Trophoblast cell (in vitro differentiated cells and primary cell): ENCODE data around the gene CPNE4.

Experiments used
- DNase-seq, 2 donors: peaks; one replicate each; pipeline ENCODE4 v3.0.0-alpha.2; 2016
- H2AFZ ChIP-seq: 2 replicates; pipeline ENCODE4 v1.6.1; 2013; ENCODE audit warnings: low read length, moderate library complexity, mild to moderate bottlenecking; ENCODE audit not compliant: insufficient read depth, poor library complexity
- H2AK5ac ChIP-seq: 2 replicates; pipeline ENCODE4 v1.6.1; 2013; ENCODE audit warnings: mild to moderate bottlenecking, low read length
- H2BK120ac ChIP-seq: 2 replicates; pipeline ENCODE4 v1.6.1; 2013; ENCODE audit warnings: low read length, mild to moderate bottlenecking, moderate library complexity; ENCODE audit not compliant: insufficient read depth, poor library complexity
- H2BK12ac ChIP-seq: 2 replicates; pipeline ENCODE4 v1.6.1; 2013; ENCODE audit warnings: mild to moderate bottlenecking, low read length, moderate library complexity
- H2BK5ac ChIP-seq: 2 replicates; pipeline ENCODE4 v1.6.1; 2013; ENCODE audit warnings: low read length, low read depth, moderate library complexity, mild to moderate bottlenecking; ENCODE audit not compliant: poor library complexity
- H3K14ac ChIP-seq: 2 replicates; pipeline ENCODE4 v1.6.1; 2013; ENCODE audit warnings: mild to moderate bottlenecking, low read length
- H3K18ac ChIP-seq: 2 replicates; pipeline ENCODE4 v1.6.1; 2013; ENCODE audit warnings: mild to moderate bottlenecking, low read length
- H3K23ac ChIP-seq: 2 replicates; pipeline ENCODE4 v1.6.1; 2013; ENCODE audit warnings: low read length
- H3K27ac ChIP-seq: 2 replicates; pipeline ENCODE4 v1.5.1; 2013; ENCODE audit warnings: low read depth, mild to moderate bottlenecking, inconsistent platforms, low read length, moderate library complexity
- H3K27me3 ChIP-seq: 2 replicates; pipeline ENCODE4 v1.6.1; 2013; ENCODE audit warnings: inconsistent platforms, mild to moderate bottlenecking, low read length, moderate library complexity; ENCODE audit not compliant: insufficient read depth
- H3K36me3 ChIP-seq, 2 experiments: 1 replicate in 1 of 2; 2 replicates in 1 of 2; pipeline ENCODE4 v1.6.1; 2013; ENCODE audit warnings: low read length in 2 of 2, mild to moderate bottlenecking in 2 of 2, moderate library complexity in 1 of 2; ENCODE audit not compliant: insufficient read depth in 2 of 2, control insufficient read depth in 1 of 2
- H3K4ac ChIP-seq: 2 replicates; pipeline ENCODE4 v1.6.1; 2013; ENCODE audit warnings: low read depth, mild to moderate bottlenecking, low read length, moderate library complexity
- H3K4me1 ChIP-seq, 2 experiments: 1 replicate in 1 of 2; 2 replicates in 1 of 2; pipeline ENCODE4 v1.6.1; 2013; ENCODE audit warnings: low read length in 2 of 2, mild to moderate bottlenecking in 2 of 2, moderate library complexity in 1 of 2; ENCODE audit not compliant: insufficient read depth in 2 of 2, control insufficient read depth in 1 of 2
- H3K4me2 ChIP-seq: 2 replicates; pipeline ENCODE4 v1.6.1; 2013; ENCODE audit warnings: inconsistent platforms, mild to moderate bottlenecking, low read length, moderate library complexity
- H3K4me3 ChIP-seq: 2 replicates; pipeline ENCODE4 v1.5.1; 2013; ENCODE audit warnings: mild to moderate bottlenecking, low read depth, low read length, inconsistent platforms
- H3K79me1 ChIP-seq: one replicate; pipeline ENCODE4 v1.6.1; 2013; ENCODE audit warnings: low read length
- H3K79me2 ChIP-seq: 2 replicates; pipeline ENCODE4 v1.6.1; 2013; ENCODE audit warnings: low read length, mild to moderate bottlenecking; ENCODE audit not compliant: control insufficient read depth, insufficient read depth, poor library complexity
- H3K9ac ChIP-seq: 2 replicates; pipeline ENCODE4 v1.6.1; 2013; ENCODE audit warnings: mild to moderate bottlenecking, low read length
- H3K9me3 ChIP-seq: 2 replicates; pipeline ENCODE4 v1.6.1; 2013; ENCODE audit warnings: low read depth, mild to moderate bottlenecking, control low read depth, inconsistent platforms, low read length; ENCODE audit not compliant: insufficient read depth
- H4K12ac ChIP-seq: 2 replicates; pipeline ENCODE4 v1.6.1; 2013; ENCODE audit warnings: low read depth, mild to moderate bottlenecking, low read length, moderate library complexity
- H4K8ac ChIP-seq: 2 replicates; pipeline ENCODE4 v1.6.1; 2013; ENCODE audit warnings: low read depth, mild to moderate bottlenecking, low read length, moderate library complexity
- H4K91ac ChIP-seq: one replicate; pipeline ENCODE4 v1.6.1; 2013; ENCODE audit warnings: low read depth, mild to moderate bottlenecking, low read length, moderate library complexity
- WGBS: extraction: QIAGEN DNeasy Blood & Tissue Kit; methylation state at CpG from one replicate; pipeline ENCODE4 v1.1.7; 2013; ENCODE audit warnings: missing lambda C conversion rate; ENCODE audit not compliant: insufficient read length, insufficient coverage; ENCODE audit errors: extremely low coverage; 5-methylcytosine and 5-hydroxymethylcytosine counted together

Gene CPNE4

DNA sequence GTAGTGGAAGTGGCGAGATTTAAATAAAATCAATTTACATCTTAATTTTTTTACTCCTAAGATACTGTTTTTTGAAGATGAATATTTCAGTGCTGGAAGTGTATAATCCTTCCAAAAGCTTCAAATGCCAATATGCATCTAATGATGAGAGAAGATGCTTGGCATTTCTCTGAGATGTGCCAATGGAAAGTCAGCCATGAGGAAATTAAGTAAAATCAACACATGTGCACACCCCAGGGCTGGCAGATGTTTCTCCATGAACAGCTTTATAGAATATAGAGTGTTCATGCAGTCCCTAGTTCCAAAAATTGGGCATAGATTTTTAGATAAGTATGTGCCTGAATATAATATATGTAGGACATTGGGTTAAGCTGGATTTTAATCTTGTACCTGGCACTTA, 90.1 kb downstream of the CPNE4 start:
- Histone ChIP-seq H3K14ac (no peak overlapping the region), H3K27ac (no peak overlapping the region), H2AFZ (no peak overlapping the region), H2BK12ac (no peak overlapping the region), H3K79me1 (no peaks in the 10 kb centered on the region), H3K9me3 (no peaks in the 10 kb centered on the region), H3K4me2 (no peak overlapping the region), H3K4me1 (no peaks in the 10 kb centered on the region), H3K27me3 (no peaks in the 10 kb centered on the region), H3K4ac (no peak overlapping the region), H2BK5ac (no peak overlapping the region), H4K12ac (no peak overlapping the region), H3K23ac (no peak overlapping the region), H2BK120ac (no peak overlapping the region), H3K4me3 (no peak overlapping the region), H3K79me2 (no peaks in the 10 kb centered on the region), H4K91ac (no peak overlapping the region), H2AK5ac (no peak overlapping the region), H3K9ac (no peak overlapping the region), H3K36me3 (no peaks in the 10 kb centered on the region), H3K18ac (no peak overlapping the region), H4K8ac (no peak overlapping the region)
- WGBS: no CpG with 5 or more reads among the region's 1 CpG
- DNase-seq: no peak

DNA sequence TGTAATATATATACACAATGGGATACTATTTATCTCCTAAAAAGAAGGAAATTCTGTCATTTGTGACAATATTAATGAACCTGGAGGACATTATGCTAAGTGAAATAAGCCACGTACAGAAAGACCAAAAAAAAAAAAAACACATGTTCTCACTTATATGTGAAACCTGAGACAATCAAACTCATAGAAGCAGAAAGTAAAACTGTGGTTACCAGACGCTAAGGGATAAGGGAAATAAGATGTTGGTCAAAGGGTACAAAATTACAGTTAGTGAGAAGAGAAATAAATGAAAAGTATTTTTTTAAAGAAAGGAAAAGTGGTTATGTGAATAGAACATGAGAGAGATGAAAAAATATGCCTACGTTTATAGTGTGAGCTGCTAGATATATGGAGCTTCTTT, 101.1 kb downstream of the CPNE4 start:
- Histone ChIP-seq H2BK12ac (no peak overlapping the region), H3K9ac (no peak overlapping the region), H3K4me1 (no peaks in the 10 kb centered on the region), H3K4me2 (no peak overlapping the region), H2AFZ (no peak overlapping the region), H3K79me1 (no peaks in the 10 kb centered on the region), H4K91ac (no peak overlapping the region), H2BK120ac (no peak overlapping the region), H4K12ac (no peak overlapping the region), H4K8ac (no peak overlapping the region), H3K36me3 (no peaks in the 10 kb centered on the region), H3K23ac (no peak overlapping the region), H3K4me3 (no peak overlapping the region), H2BK5ac (no peak overlapping the region), H3K27me3 (no peaks in the 10 kb centered on the region), H3K18ac (no peak overlapping the region), H2AK5ac (no peak overlapping the region), H3K9me3 (no peaks in the 10 kb centered on the region), H3K4ac (no peak overlapping the region), H3K14ac (no peak overlapping the region), H3K27ac (no peak overlapping the region), H3K79me2 (no peaks in the 10 kb centered on the region)
- no peak for DNase-seq
- 100% methylated on average over 1 of the region's 3 CpGs for WGBS

DNA sequence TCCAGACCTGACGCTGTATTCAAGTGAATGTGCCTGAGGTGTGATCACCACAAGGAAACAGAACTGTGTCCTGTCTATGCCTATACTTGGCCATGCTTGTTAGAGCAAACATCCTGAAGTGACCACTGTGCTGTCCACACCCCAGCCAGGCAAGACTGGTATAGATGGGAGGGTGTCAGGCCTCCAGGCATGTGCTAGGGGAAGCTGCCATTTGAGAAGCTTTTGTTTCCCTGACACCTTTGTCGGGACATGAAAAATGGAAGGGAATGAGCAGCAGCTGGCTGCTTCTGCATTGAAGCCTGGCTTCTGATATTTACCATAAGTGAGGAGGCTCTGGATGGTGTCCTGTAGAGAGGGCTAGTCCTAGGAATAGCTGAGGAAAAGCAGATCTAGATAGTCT, 106.2 kb downstream of the CPNE4 start:
- DNase-seq: no peak
- Histone ChIP-seq H3K14ac (no peak overlapping the region), H3K4me2 (no peak overlapping the region), H2BK12ac (no peak overlapping the region), H3K27ac (no peak overlapping the region), H3K79me1 (no peaks in the 10 kb centered on the region), H2BK120ac (no peak overlapping the region), H4K12ac (no peak overlapping the region), H3K36me3 (no peaks in the 10 kb centered on the region), H2BK5ac (no peak overlapping the region), H3K4me3 (no peak overlapping the region), H2AK5ac (no peak overlapping the region), H3K23ac (no peak overlapping the region), H4K91ac (no peak overlapping the region), H3K79me2 (no peaks in the 10 kb centered on the region), H3K9me3 (no peaks in the 10 kb centered on the region), H3K9ac (no peak overlapping the region), H3K27me3 (no peaks in the 10 kb centered on the region), H2AFZ (no peak overlapping the region), H3K4ac (no peak overlapping the region), H3K18ac (no peak overlapping the region), H4K8ac (no peak overlapping the region), H3K4me1 (no peaks in the 10 kb centered on the region)
- no CpG with 5 or more reads among the region's 2 CpGs for WGBS

DNA sequence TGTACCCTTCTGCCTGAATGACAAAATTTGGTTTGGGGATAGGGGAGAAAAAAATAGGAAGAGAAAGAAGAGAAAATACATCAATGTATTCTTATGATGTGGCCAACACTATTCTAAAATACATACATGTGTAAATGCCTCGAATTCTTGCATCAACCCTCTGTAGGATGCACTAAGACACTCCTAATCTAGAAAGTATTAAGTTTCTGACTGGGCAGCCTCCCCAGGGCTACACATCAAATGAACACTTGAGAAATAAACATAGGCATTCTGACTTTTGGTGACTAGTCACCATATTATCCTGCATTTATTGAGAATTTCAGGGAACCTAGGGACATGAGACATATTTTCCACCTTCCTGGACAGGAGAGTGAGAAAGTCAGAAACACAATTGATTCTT, 109.2 kb downstream of the CPNE4 start:
- WGBS: no CpG with 5 or more reads among the region's 1 CpG

More for the DNA sequence above, 109.2 kb downstream of the CPNE4 start:
- H2AK5ac ChIP-seq: no peak overlapping the region
- no peaks in the 10 kb centered on the region for H3K9me3 ChIP-seq
- H3K18ac ChIP-seq: no peak overlapping the region
- H3K14ac ChIP-seq: no peak overlapping the region
- H2BK5ac ChIP-seq: no peak overlapping the region
- no peak overlapping the region for H3K27ac ChIP-seq
- H3K4me2 ChIP-seq: no peak overlapping the region
- no peaks in the 10 kb centered on the region for H3K79me2 ChIP-seq
- no peak overlapping the region for H3K9ac ChIP-seq
- H3K23ac ChIP-seq: no peak overlapping the region
- no peak overlapping the region for H4K8ac ChIP-seq
- no peak overlapping the region for H2AFZ ChIP-seq
- H3K4ac ChIP-seq: no peak overlapping the region
- no peak overlapping the region for H4K91ac ChIP-seq
- H2BK120ac ChIP-seq: no peak overlapping the region
- no peak overlapping the region for H3K4me3 ChIP-seq
- no peaks in the 10 kb centered on the region for H3K4me1 ChIP-seq
- no peak overlapping the region for H4K12ac ChIP-seq
- H3K27me3 ChIP-seq: no peaks in the 10 kb centered on the region
- no peaks in the 10 kb centered on the region for H3K79me1 ChIP-seq
- H2BK12ac ChIP-seq: no peak overlapping the region
- no peaks in the 10 kb centered on the region for H3K36me3 ChIP-seq
- DNase-seq: no peak
